B cell (primary cell): ENCODE results near the gene NAT10. TPM values are rescaled to one million over a fixed set of nuclear protein-coding genes. Genes with fewer than 3 reads are reported as not detected.
A peak's percentile ranks its signal among the peaks of the same experiment; 100 is the strongest.

Source experiments
- ATAC-seq: fragments of 200-7000 bp; cut with Tn5 transposase; one replicate; pipeline ENCODE4 v1.10.0; 2021; ENCODE audit warnings: low read depth, mild to moderate bottlenecking, moderate number of reproducible peaks, moderate library complexity
- CTCF ChIA-PET: fragments of 350-600 bp; sonication (Branson Sonifier 250); formaldehyde crosslinking; loops from one replicate; lab custom pipeline; 2021; ENCODE audit warnings: antibody characterized with exemption, inconsistent platforms; lab: Charles Lee
- POLR2A ChIA-PET: fragments of 350-600 bp; sonication (Branson Sonifier 250); formaldehyde crosslinking; loops from one replicate; lab custom pipeline; 2021; ENCODE audit warnings: antibody characterized with exemption; lab: Charles Lee
- DNase-seq: peaks from one replicate; pipeline ENCODE4 v3.0.0; 2013
- H2AFZ ChIP-seq: 2 replicates; pipeline ENCODE4 v1.6.1; 2012; ENCODE audit warnings: mild to moderate bottlenecking, low read depth, low read length; ENCODE audit not compliant: insufficient read depth, poor library complexity, severe bottlenecking
- H3K27ac ChIP-seq, 2 donors: 1 replicate in 1 of 2; 2 replicates in 1 of 2; pipeline ENCODE4 v1.5.1; 2012 to 2013; ENCODE audit warnings: low read length in 2 of 2, mild to moderate bottlenecking in 2 of 2, moderate library complexity in 1 of 2
- H3K27me3 ChIP-seq, 4 experiments: fragments of 200-600 bp in 1 of 4; sonication (generic) in 1 of 4; replicated peaks in 1 of 4; 1 replicate in 2 of 4; 2 replicates in 2 of 4; pipeline versions ENCODE4 v1.6.1 to v1.7.0; 2013 to 2016; ENCODE audit warnings: low read length in 3 of 4, mild to moderate bottlenecking in 2 of 4, mixed read lengths in 1 of 4, moderate library complexity in 1 of 4; ENCODE audit not compliant: insufficient read depth in 4 of 4, control insufficient read depth in 3 of 4; ENCODE audit errors: control extremely low read depth in 1 of 4
- H3K36me3 ChIP-seq, 2 experiments: replicated peaks in 1 of 2; 1 replicate in 1 of 2; 2 replicates in 1 of 2; pipeline versions ENCODE4 v1.6.1 to v1.7.1; 2013; ENCODE audit warnings: low read length in 1 of 2; ENCODE audit not compliant: insufficient read depth in 2 of 2, control insufficient read depth in 1 of 2; ENCODE audit errors: control extremely low read depth in 1 of 2, extremely low read depth in 1 of 2
- H3K4me1 ChIP-seq, 2 donors: fragments of 200-600 bp in 1 of 2; sonication (generic) in 1 of 2; 1 replicate in 1 of 2; 2 replicates in 1 of 2; pipeline versions ENCODE4 v1.5.1 to v1.6.1; 2013 to 2017; ENCODE audit warnings: low read length in 2 of 2; ENCODE audit not compliant: control insufficient read depth in 2 of 2, insufficient read depth in 2 of 2
- H3K4me2 ChIP-seq: replicated peaks from 2 replicates; pipeline ENCODE3; 2012; ENCODE audit warnings: mild to moderate bottlenecking, low read depth, low read length; ENCODE audit not compliant: poor library complexity, severe bottlenecking
- H3K4me3 ChIP-seq, 5 experiments: fragments of 200-600 bp in 1 of 5; sonication (generic) in 1 of 5; 1 replicate in 3 of 5; 2 replicates in 2 of 5; pipeline versions ENCODE4 v1.5.1 to v1.7.0; 2011 to 2016; ENCODE audit warnings: low read length in 4 of 5, mild to moderate bottlenecking in 4 of 5, low read depth in 2 of 5, control low read depth in 1 of 5, moderate library complexity in 1 of 5; ENCODE audit not compliant: insufficient read depth in 1 of 5; ENCODE audit errors: control extremely low read depth in 1 of 5, extremely low read depth in 1 of 5
- H3K79me2 ChIP-seq: fragments of 200-600 bp; sonication (generic); one replicate; pipeline ENCODE4 v1.6.0; 2016; ENCODE audit warnings: low read length; ENCODE audit not compliant: control insufficient read depth, insufficient read depth
- H3K9ac ChIP-seq: fragments of 200-600 bp; sonication (generic); 2 replicates; pipeline ENCODE4 v1.6.1; 2017; ENCODE audit warnings: mild to moderate bottlenecking, low read length, moderate library complexity
- H3K9me3 ChIP-seq, 3 donors: one replicate each; pipeline versions ENCODE4 v1.6.1 to v1.7.1; 2013; ENCODE audit warnings: low read length in 2 of 3; ENCODE audit not compliant: control insufficient read depth in 2 of 3, insufficient read depth in 1 of 3; ENCODE audit errors: control extremely low read depth in 1 of 3
- H4K20me1 ChIP-seq: 2 replicates; pipeline ENCODE4 v1.6.0; 2012; ENCODE audit warnings: mild to moderate bottlenecking, low read length; ENCODE audit not compliant: insufficient read depth, control insufficient read depth, poor library complexity, severe bottlenecking
- H3K27ac Mint-ChIP-seq: one replicate; pipeline ENCODE4 v1.8.0; 2021; ENCODE audit warnings: mixed read lengths
- H3K27me3 Mint-ChIP-seq: one replicate; pipeline ENCODE4 v1.8.0; 2021; ENCODE audit warnings: mixed read lengths
- H3K4me1 Mint-ChIP-seq: one replicate; pipeline ENCODE4 v1.8.0; 2021; ENCODE audit warnings: mixed read lengths
- H3K4me3 Mint-ChIP-seq: one replicate; pipeline ENCODE4 v1.8.0; 2021; ENCODE audit warnings: mixed read lengths
- H3K9me3 Mint-ChIP-seq: one replicate; pipeline ENCODE4 v1.8.0; 2022; ENCODE audit warnings: mixed read lengths; ENCODE audit not compliant: insufficient read depth
- CTCF ChIP-seq: fragments of 200-600 bp; IDR thresholded peaks from one replicate; pipeline ENCODE4 v1.8.0; 2022; ENCODE audit warnings: antibody characterized with exemption, mild to moderate bottlenecking
- EZH2 ChIP-seq: IDR thresholded peaks from 2 replicates; pipeline ENCODE4 v1.6.1; 2012; ENCODE audit warnings: borderline replicate concordance, low read depth, mild to moderate bottlenecking, moderate library complexity, low read length; ENCODE audit not compliant: insufficient read depth, poor library complexity, severe bottlenecking
- whole genome bisulfite sequencing: methylation state at CpG from one replicate; pipeline ENCODE4 v1.1.5; 2013; ENCODE audit warnings: missing lambda C conversion rate; ENCODE audit not compliant: insufficient coverage; 5-methylcytosine and 5-hydroxymethylcytosine counted together
- intact Hi-C: fragments of 100-400 bp; cut with micrococcal nuclease; formaldehyde crosslinking; loops from one replicate; pipeline ENCODE4 v1.10.0; 2022
- polyA plus RNA-seq: library from polyadenylated mRNA; depleted of rRNA; stranded (reverse); fragments of >200 nt; gene quantifications from 2 replicates; pipeline ENCODE4 v1.2.3, GENCODE V29; 2012
- total RNA-seq, 2 donors: library from RNA; stranded (reverse); fragments of 120-200 nt in 1 of 2; gene quantifications; 1 replicate in 1 of 2; 2 replicates in 1 of 2; pipeline versions ENCODE4 v1.2.3 to v1.2.4, GENCODE V29; 2013 to 2022

The NAT10 gene
- total and polyA plus RNA-seq, 2 donors (not counting 1 experiment from before 2014, with no cell fraction given): 24.9 to 73.5 TPM

- ChIA-PET CTCF (interaction anchor here (0.8 to 1.0 kb wide), 2 partner anchors 7 to 153 kb away, joined by 3 read pairs; no protein-coding TSS in a partner anchor), POLR2A (no interaction called here)
- no peaks in the 10 kb centered on the region for H3K9me3 Mint-ChIP-seq
- H3K4me3 ChIP-seq: no peak overlapping the region
- H3K4me2 ChIP-seq: no peak overlapping the region
- H3K4me1 ChIP-seq: no peaks in the 10 kb centered on the region
- no peaks in the 10 kb centered on the region for H3K36me3 ChIP-seq
- no peak for ATAC-seq
- H3K79me2 ChIP-seq: no peaks in the 10 kb centered on the region
- H2AFZ ChIP-seq: no peak overlapping the region
- no peaks in the 10 kb centered on the region for H3K4me1 Mint-ChIP-seq
- WGBS: 96% methylated on average over 16 of the region's 16 CpGs
- H3K9me3 ChIP-seq: no peaks in the 10 kb centered on the region
- H3K27ac ChIP-seq: no peak overlapping the region
- H3K4me3 Mint-ChIP-seq: no peak overlapping the region
- no peaks in the 10 kb centered on the region for H4K20me1 ChIP-seq
- no peaks in the 10 kb centered on the region for H3K27me3 Mint-ChIP-seq
- H3K27ac Mint-ChIP-seq: peak overlapping the region; percentile 29
- H3K27me3 ChIP-seq: peaks cover 0 to 2% (median 0%) of the 10 kb centered on the region in 4 experiments
- DNase-seq: no peak
- H3K9ac ChIP-seq: no peak overlapping the region
- TF ChIP-seq CTCF (no peak), EZH2 (no peak)
- intact Hi-C loops: no loop called here
Observed at GRCh38 chr11:34166806-34167740, 61.6 kb downstream of the NAT10 start.

- no peak overlapping the region for H3K4me3 ChIP-seq
- no peak for DNase-seq
- Mint-ChIP-seq H3K4me1 (no peaks in the 10 kb centered on the region), H3K27ac (no peak overlapping the region), H3K4me3 (no peak overlapping the region), H3K27me3 (no peaks in the 10 kb centered on the region), H3K9me3 (no peaks in the 10 kb centered on the region)
- H4K20me1 ChIP-seq: no peaks in the 10 kb centered on the region
- H3K79me2 ChIP-seq: no peaks in the 10 kb centered on the region
- CTCF ChIA-PET: interaction anchor here (1.0 to 1.1 kb wide), 2 partner anchors 39 to 152 kb away, joined by 3 read pairs; no protein-coding TSS in a partner anchor
- H3K27me3 ChIP-seq: peaks cover 0 to 3% (median 0%) of the 10 kb centered on the region in 4 experiments
- ATAC-seq: no peak
- H3K4me2 ChIP-seq: no peak overlapping the region
- no peak overlapping the region for H2AFZ ChIP-seq
- no peaks in the 10 kb centered on the region for H3K36me3 ChIP-seq
- no peaks in the 10 kb centered on the region for H3K4me1 ChIP-seq
- POLR2A ChIA-PET: no interaction called here
- H3K9me3 ChIP-seq: no peaks in the 10 kb centered on the region
- no peak overlapping the region for H3K27ac ChIP-seq
- 96% methylated on average over 9 of the region's 9 CpGs for WGBS
- intact Hi-C loops: no loop called here
- no peak for TF ChIP-seq CTCF
- no peak for TF ChIP-seq EZH2
- no peak overlapping the region for H3K9ac ChIP-seq
Observed at GRCh38 chr11:34167961-34168360, 62.5 kb downstream of the NAT10 start.
